ENCODE results near the gene AK6. TPM values are rescaled to one million over a fixed set of nuclear protein-coding genes. Genes with fewer than 3 reads are reported as not detected.
"Not testable (repeated sequence)": the region's sequence is repeated elsewhere in the genome, so short reads cannot be mapped to it uniquely, and the experiment has no call there.

Gene AK6
- total RNA-seq, 2 donors from 2014 or later, result 34.5 to 35.3 TPM

GRCh38 chr5:69414885-69415583 lies 45.7 kb upstream of the AK6 start, which contains the start of gene MARVELD2:
MARVELD2 (plus strand) TSS chr5:69415116; CDS start chr5:69419386, 4,270 bp downstream.
- no peaks in the 10 kb centered on the region for H3K9me3 ChIP-seq
- peak; percentile 41 for TF ChIP-seq CTCF (IDR thresholded peaks at IDR 0.05)
- H3K27ac ChIP-seq, result peak within 1 kb of the TSS; percentile 91
- peak; percentile 94 for DNase-seq
- no peaks in the 10 kb centered on the region for H3K4me1 ChIP-seq
- peak within 1 kb of the TSS; percentile 86 to 93 for H3K9ac ChIP-seq (ENCODE audit: low read depth in 2 of 2, low read length in 2 of 2)
- no peaks in the 10 kb centered on the region for H3K27me3 ChIP-seq
- H3K36me3 ChIP-seq, result no peaks in the 10 kb centered on the region
- intact Hi-C loops (cut with DNase I), result loop anchor here (10.0 kb wide), 1 partner anchor 80 kb away; the partner anchor contains the start of gene OCLN
- peak within 1 kb of the TSS; percentile 70 for H3K4me3 ChIP-seq

GRCh38 chr5:69404659-69405330 lies 35.5 kb upstream of the AK6 start:
- intact Hi-C loops (cut with DNase I), result no loop called here
- Histone ChIP-seq H3K4me3 (no peak overlapping the region), H3K27me3 (no peaks in the 10 kb centered on the region), H3K36me3 (no peaks in the 10 kb centered on the region), H3K9me3 (no peaks in the 10 kb centered on the region), H3K4me1 (no peaks in the 10 kb centered on the region), H3K27ac (no peak overlapping the region), H3K9ac (ENCODE audit: low read depth in 2 of 2, low read length in 2 of 2) (no peak overlapping the region)
- DNase-seq, result no peak
- TF ChIP-seq CTCF (IDR thresholded peaks at IDR 0.05), result no peak

GRCh38 chr5:69378376-69378775 lies 9.1 kb upstream of the AK6 start:
- peaks cover 4% of the 10 kb centered on the region for H3K36me3 ChIP-seq
- H3K9ac ChIP-seq (ENCODE audit: low read depth in 2 of 2, low read length in 2 of 2), result no peak overlapping the region
- no peak for DNase-seq
- no peak overlapping the region for H3K4me3 ChIP-seq
- TF ChIP-seq CTCF (IDR thresholded peaks at IDR 0.05), result no peak
- no peaks in the 10 kb centered on the region for H3K9me3 ChIP-seq
- intact Hi-C loops (cut with DNase I), result no loop called here
- no peaks in the 10 kb centered on the region for H3K27me3 ChIP-seq
- H3K27ac ChIP-seq, result no peak overlapping the region
- no peaks in the 10 kb centered on the region for H3K4me1 ChIP-seq

GRCh38 chr5:69374911-69375446 lies 5.7 kb upstream of the AK6 start:
- no peaks in the 10 kb centered on the region for H3K9me3 ChIP-seq
- H3K27me3 ChIP-seq, result no peaks in the 10 kb centered on the region
- H3K4me1 ChIP-seq, result peaks cover 6% of the 10 kb centered on the region
- intact Hi-C loops (cut with DNase I), result no loop called here
- no peak for DNase-seq
- H3K4me3 ChIP-seq, result no peak overlapping the region
- no peak overlapping the region for H3K27ac ChIP-seq
- TF ChIP-seq CTCF (IDR thresholded peaks at IDR 0.05), result no peak
- no peak overlapping the region for H3K9ac ChIP-seq (ENCODE audit: low read depth in 2 of 2, low read length in 2 of 2)
- peaks cover 4% of the 10 kb centered on the region for H3K36me3 ChIP-seq

GRCh38 chr5:69372394-69372793 lies 3.1 kb upstream of the AK6 start:
- no peak for DNase-seq
- TF ChIP-seq CTCF (IDR thresholded peaks at IDR 0.05), result no peak
- H3K36me3 ChIP-seq, result peaks cover 4% of the 10 kb centered on the region
- no peak overlapping the region for H3K27ac ChIP-seq
- H3K9me3 ChIP-seq, result no peaks in the 10 kb centered on the region
- H3K27me3 ChIP-seq, result no peaks in the 10 kb centered on the region
- H3K9ac ChIP-seq (ENCODE audit: low read depth in 2 of 2, low read length in 2 of 2), result no peak overlapping the region
- peaks cover 6% of the 10 kb centered on the region for H3K4me1 ChIP-seq
- H3K4me3 ChIP-seq, result no peak overlapping the region
- intact Hi-C loops (cut with DNase I), result no loop called here

- H3K9me3 ChIP-seq; H3K36me3 ChIP-seq; H3K4me1 ChIP-seq; H3K27me3 ChIP-seq; intact Hi-C loops (cut with DNase I): not testable (repeated sequence)
- peak; percentile 28 for DNase-seq
- Histone ChIP-seq H3K4me3 (peak overlapping the region; percentile 79), H3K27ac (peak overlapping the region; percentile 96), H3K9ac (ENCODE audit: low read depth in 2 of 2, low read length in 2 of 2) (peak overlapping the region; percentile 84 to 92)
Measured at GRCh38 chr5:69370335-69370734, 1.0 kb upstream of the AK6 start.

Measured in colonic mucosa (tissue), 4 donors.